Neural cell (in vitro differentiated cells): ENCODE measurements around the gene SMPD3. TPM values are rescaled to one million over a fixed set of nuclear protein-coding genes. Genes with fewer than 3 reads are reported as not detected.

Experiments used
- H2AFZ ChIP-seq: fragments of 200-600, 300-800 bp; sonication (generic), shearing (Covaris generic); 2 replicates; pipeline ENCODE4 v1.6.0; 2014; ENCODE audit warnings: low read depth, mild to moderate bottlenecking, antibody characterized with exemption, low read length, moderate library complexity
- H3F3A ChIP-seq: fragments of 200-600 bp; shearing (Covaris generic); 2 replicates; pipeline ENCODE4 v1.6.1; 2016; ENCODE audit warnings: mild to moderate bottlenecking, moderate library complexity, mixed read lengths, antibody characterized with exemption, low read length; ENCODE audit not compliant: insufficient read depth, poor library complexity, severe bottlenecking
- H3K27ac ChIP-seq: fragments of 200-600, 300-800 bp; sonication (generic), shearing (Covaris generic); 2 replicates; pipeline ENCODE4 v1.5.1; 2014; ENCODE audit warnings: mild to moderate bottlenecking, low read length, moderate library complexity
- H3K27me3 ChIP-seq: fragments of 300-800, 200-600 bp; sonication (generic), shearing (Covaris generic); 2 replicates; pipeline ENCODE4 v1.6.0; 2014; ENCODE audit warnings: mild to moderate bottlenecking, low read depth, low read length, moderate library complexity; ENCODE audit not compliant: insufficient read depth
- H3K36me3 ChIP-seq: fragments of 300-800, 200-600 bp; sonication (generic), shearing (Covaris generic); 2 replicates; pipeline ENCODE4 v1.5.1; 2014; ENCODE audit warnings: mild to moderate bottlenecking, antibody characterized with exemption, low read length, moderate library complexity; ENCODE audit not compliant: insufficient read depth
- H3K4me2 ChIP-seq: fragments of 300-800, 200-600 bp; sonication (generic), shearing (Covaris generic); 2 replicates; pipeline ENCODE4 v1.6.0; 2014; ENCODE audit warnings: mild to moderate bottlenecking, low read length
- H3K4me3 ChIP-seq: fragments of 300-800, 200-600 bp; sonication (generic), shearing (Covaris generic); 2 replicates; pipeline ENCODE4 v1.5.1; 2014; ENCODE audit warnings: mild to moderate bottlenecking, low read length, moderate library complexity
- H3K79me2 ChIP-seq: fragments of 200-600 bp; shearing (Covaris generic); replicated peaks from 2 replicates; pipeline ENCODE4 v1.6.0; 2014; ENCODE audit warnings: mild to moderate bottlenecking, low read length, moderate library complexity; ENCODE audit not compliant: insufficient read depth
- H3K9ac ChIP-seq: fragments of 300-800, 200-600 bp; sonication (generic), shearing (Covaris generic); 2 replicates; pipeline ENCODE4 v1.6.1; 2016; ENCODE audit warnings: mild to moderate bottlenecking, low read length, mixed read lengths
- H3K9me2 ChIP-seq: fragments of 200-600 bp; shearing (Covaris generic); 2 replicates; pipeline ENCODE4 v1.6.1; 2016; ENCODE audit warnings: mild to moderate bottlenecking, low read length, mixed read lengths; ENCODE audit not compliant: insufficient read depth
- H3K9me3 ChIP-seq: fragments of 200-600, 300-800 bp; sonication (generic), shearing (Covaris generic); 2 replicates; pipeline ENCODE4 v1.6.1; 2016; ENCODE audit warnings: mild to moderate bottlenecking, mixed run types, low read length, moderate library complexity, mixed read lengths
- H4K20me1 ChIP-seq: fragments of 200-600 bp; shearing (Covaris generic); 2 replicates; pipeline ENCODE4 v1.6.1; 2016; ENCODE audit warnings: mild to moderate bottlenecking, mixed run types; ENCODE audit not compliant: insufficient read depth
- EP300 ChIP-seq: fragments of 450-650 bp; conservative IDR thresholded peaks from 2 replicates; pipeline ENCODE4 v1.6.1; 2014; ENCODE audit warnings: antibody characterized with exemption, mild to moderate bottlenecking, moderate library complexity; ENCODE audit not compliant: poor library complexity, severe bottlenecking
- EZH2 ChIP-seq: fragments of 200-600, 300-800 bp; shearing (Covaris generic), sonication (generic); IDR thresholded peaks from 2 replicates; pipeline ENCODE4 v1.6.1; 2014; ENCODE audit warnings: antibody characterized with exemption, low read length, borderline replicate concordance, mild to moderate bottlenecking; ENCODE audit not compliant: insufficient read depth, poor library complexity, severe bottlenecking
- MXI1 ChIP-seq: fragments of 450-650 bp; conservative IDR thresholded peaks from 2 replicates; pipeline ENCODE4 v1.6.1; 2014; ENCODE audit warnings: antibody characterized with exemption, mild to moderate bottlenecking; ENCODE audit not compliant: poor library complexity, severe bottlenecking
- POLR2AphosphoS5 ChIP-seq: IDR thresholded peaks from 2 replicates; pipeline ENCODE4 v1.6.1; 2012
- RAD21 ChIP-seq: fragments of 450-650 bp; conservative IDR thresholded peaks from 2 replicates; pipeline ENCODE4 v1.6.1; 2014; ENCODE audit warnings: antibody characterized with exemption, mild to moderate bottlenecking, moderate library complexity
- REST ChIP-seq: IDR thresholded peaks from 2 replicates; pipeline ENCODE4 v1.6.1; 2012; ENCODE audit warnings: borderline replicate concordance
- SMC3 ChIP-seq: fragments of 450-650 bp; conservative IDR thresholded peaks from 2 replicates; pipeline ENCODE4 v1.6.1; 2014; ENCODE audit warnings: antibody characterized with exemption, mild to moderate bottlenecking, moderate library complexity; ENCODE audit not compliant: poor library complexity
- TAF1 ChIP-seq: IDR thresholded peaks from 2 replicates; pipeline ENCODE4 v1.6.1; 2012; ENCODE audit warnings: low read depth
- polyA plus RNA-seq: library from polyadenylated mRNA; depleted of rRNA; stranded (reverse); fragments of >200 nt; gene quantifications from 2 replicates; pipeline ENCODE4 v1.2.3, GENCODE V29; 2014
- TF ChIP-seq, protein P1 (sequence below): fragments of 450-650 bp; IDR thresholded peaks from 2 replicates; pipeline ENCODE4 v1.5.1; 2014; ENCODE audit warnings: antibody characterized with exemption, mild to moderate bottlenecking, moderate library complexity; ENCODE audit not compliant: poor library complexity, severe bottlenecking

Gene SMPD3
- polyA plus RNA-seq, 1 donor from 2014 or later = 42.7 TPM

DNA sequence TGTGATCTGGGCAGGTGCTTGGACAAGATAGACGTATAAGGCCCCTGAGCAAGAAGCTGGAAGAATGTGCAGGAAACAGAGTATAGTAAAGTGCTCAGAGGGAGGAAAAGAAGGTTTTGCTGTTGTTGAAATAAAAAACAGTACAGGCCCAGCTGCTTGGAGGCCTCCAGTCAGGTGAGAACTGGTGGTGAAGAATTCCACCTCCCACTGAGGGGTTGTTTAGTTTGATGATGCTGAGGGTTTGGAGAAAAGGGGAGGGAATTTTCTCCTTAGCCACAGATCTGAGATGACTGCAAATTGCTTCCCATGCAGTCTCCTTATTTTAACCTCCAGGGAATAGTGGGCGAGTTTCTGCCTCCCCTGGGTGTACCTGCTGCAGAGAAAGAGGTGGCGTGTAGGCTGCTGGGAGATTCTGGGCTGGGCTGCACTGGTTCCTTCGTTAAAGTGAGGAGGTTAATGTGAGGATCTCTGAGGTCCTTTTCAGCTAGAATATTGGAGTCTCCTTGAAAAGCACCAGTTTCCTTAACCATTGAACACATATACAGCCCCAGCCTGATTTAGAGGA, 25.8 kb downstream of the SMPD3 start:
- no peaks in the 10 kb centered on the region for H3F3A ChIP-seq
- H3K4me3 ChIP-seq = no peak overlapping the region
- H2AFZ ChIP-seq = no peak overlapping the region
- no peaks in the 10 kb centered on the region for H3K27me3 ChIP-seq
- H3K4me2 ChIP-seq = no peak overlapping the region
- H4K20me1 ChIP-seq = no peaks in the 10 kb centered on the region
- no peaks in the 10 kb centered on the region for H3K9me3 ChIP-seq
- H3K27ac ChIP-seq = no peak overlapping the region
- no peak overlapping the region for H3K9ac ChIP-seq
- TF ChIP-seq POLR2AphosphoS5 = no peak
- TF ChIP-seq SMC3 = no peak
- TF ChIP-seq, protein P1, sequence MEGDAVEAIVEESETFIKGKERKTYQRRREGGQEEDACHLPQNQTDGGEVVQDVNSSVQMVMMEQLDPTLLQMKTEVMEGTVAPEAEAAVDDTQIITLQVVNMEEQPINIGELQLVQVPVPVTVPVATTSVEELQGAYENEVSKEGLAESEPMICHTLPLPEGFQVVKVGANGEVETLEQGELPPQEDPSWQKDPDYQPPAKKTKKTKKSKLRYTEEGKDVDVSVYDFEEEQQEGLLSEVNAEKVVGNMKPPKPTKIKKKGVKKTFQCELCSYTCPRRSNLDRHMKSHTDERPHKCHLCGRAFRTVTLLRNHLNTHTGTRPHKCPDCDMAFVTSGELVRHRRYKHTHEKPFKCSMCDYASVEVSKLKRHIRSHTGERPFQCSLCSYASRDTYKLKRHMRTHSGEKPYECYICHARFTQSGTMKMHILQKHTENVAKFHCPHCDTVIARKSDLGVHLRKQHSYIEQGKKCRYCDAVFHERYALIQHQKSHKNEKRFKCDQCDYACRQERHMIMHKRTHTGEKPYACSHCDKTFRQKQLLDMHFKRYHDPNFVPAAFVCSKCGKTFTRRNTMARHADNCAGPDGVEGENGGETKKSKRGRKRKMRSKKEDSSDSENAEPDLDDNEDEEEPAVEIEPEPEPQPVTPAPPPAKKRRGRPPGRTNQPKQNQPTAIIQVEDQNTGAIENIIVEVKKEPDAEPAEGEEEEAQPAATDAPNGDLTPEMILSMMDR = no peak
- no peak for TF ChIP-seq REST
- no peak for TF ChIP-seq MXI1
- TF ChIP-seq RAD21 = no peak
- TF ChIP-seq EZH2 = no peak
- no peak for TF ChIP-seq TAF1
- TF ChIP-seq EP300 = no peak
- H3K36me3 ChIP-seq = no peaks in the 10 kb centered on the region
- H3K9me2 ChIP-seq = no peaks in the 10 kb centered on the region
- peaks cover 3% of the 10 kb centered on the region for H3K79me2 ChIP-seq

- TF ChIP-seq TAF1 = no peak
- TF ChIP-seq, protein P1 = no peak
- TF ChIP-seq EP300 = no peak
- Histone ChIP-seq H3K9me3 (no peaks in the 10 kb centered on the region), H3K27me3 (no peaks in the 10 kb centered on the region), H2AFZ (no peak overlapping the region), H3K4me3 (no peak overlapping the region), H4K20me1 (no peaks in the 10 kb centered on the region), H3K36me3 (no peaks in the 10 kb centered on the region), H3F3A (no peaks in the 10 kb centered on the region), H3K79me2 (peaks cover 3% of the 10 kb centered on the region), H3K27ac (no peak overlapping the region), H3K9ac (no peak overlapping the region), H3K4me2 (no peak overlapping the region), H3K9me2 (no peaks in the 10 kb centered on the region)
These were observed 27.2 kb downstream of the SMPD3 start for GRCh38 chr16:68421076-68421475.
